OCI-LY3 (cell line): Measurements from ENCODE around the gene ZNF329.

Experiments
- EZH2phosphoT487 ChIP-seq: fragments of 200-600 bp; shearing (Covaris generic); IDR thresholded peaks from 2 replicates; pipeline ENCODE4 v1.6.1; 2018; ENCODE audit warnings: antibody characterized with exemption, mixed run types, low read depth
- TF ChIP-seq, protein P1 (sequence below): fragments of 200-600, 300-600 bp; sonication (generic); IDR thresholded peaks from 2 replicates; pipeline ENCODE4 v1.5.1; 2014; ENCODE audit warnings: antibody characterized with exemption, low read length, low read depth

GRCh38 chr19:58084596-58085347 is 65.8 kb downstream of the ZNF329 start:
- TF ChIP-seq, protein P1, sequence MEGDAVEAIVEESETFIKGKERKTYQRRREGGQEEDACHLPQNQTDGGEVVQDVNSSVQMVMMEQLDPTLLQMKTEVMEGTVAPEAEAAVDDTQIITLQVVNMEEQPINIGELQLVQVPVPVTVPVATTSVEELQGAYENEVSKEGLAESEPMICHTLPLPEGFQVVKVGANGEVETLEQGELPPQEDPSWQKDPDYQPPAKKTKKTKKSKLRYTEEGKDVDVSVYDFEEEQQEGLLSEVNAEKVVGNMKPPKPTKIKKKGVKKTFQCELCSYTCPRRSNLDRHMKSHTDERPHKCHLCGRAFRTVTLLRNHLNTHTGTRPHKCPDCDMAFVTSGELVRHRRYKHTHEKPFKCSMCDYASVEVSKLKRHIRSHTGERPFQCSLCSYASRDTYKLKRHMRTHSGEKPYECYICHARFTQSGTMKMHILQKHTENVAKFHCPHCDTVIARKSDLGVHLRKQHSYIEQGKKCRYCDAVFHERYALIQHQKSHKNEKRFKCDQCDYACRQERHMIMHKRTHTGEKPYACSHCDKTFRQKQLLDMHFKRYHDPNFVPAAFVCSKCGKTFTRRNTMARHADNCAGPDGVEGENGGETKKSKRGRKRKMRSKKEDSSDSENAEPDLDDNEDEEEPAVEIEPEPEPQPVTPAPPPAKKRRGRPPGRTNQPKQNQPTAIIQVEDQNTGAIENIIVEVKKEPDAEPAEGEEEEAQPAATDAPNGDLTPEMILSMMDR = no peak
- TF ChIP-seq EZH2phosphoT487 = no peak
